HG03097 (cell line): Measurements from ENCODE around the gene SDK2.

ENCODE experiments used
- ATAC-seq: cut with Tn5 transposase; IDR thresholded peaks from one replicate; pipeline ENCODE4 v1.9.1; 2021; ENCODE audit not compliant: unreplicated experiment, low FRiP score

The SDK2 gene

DNA sequence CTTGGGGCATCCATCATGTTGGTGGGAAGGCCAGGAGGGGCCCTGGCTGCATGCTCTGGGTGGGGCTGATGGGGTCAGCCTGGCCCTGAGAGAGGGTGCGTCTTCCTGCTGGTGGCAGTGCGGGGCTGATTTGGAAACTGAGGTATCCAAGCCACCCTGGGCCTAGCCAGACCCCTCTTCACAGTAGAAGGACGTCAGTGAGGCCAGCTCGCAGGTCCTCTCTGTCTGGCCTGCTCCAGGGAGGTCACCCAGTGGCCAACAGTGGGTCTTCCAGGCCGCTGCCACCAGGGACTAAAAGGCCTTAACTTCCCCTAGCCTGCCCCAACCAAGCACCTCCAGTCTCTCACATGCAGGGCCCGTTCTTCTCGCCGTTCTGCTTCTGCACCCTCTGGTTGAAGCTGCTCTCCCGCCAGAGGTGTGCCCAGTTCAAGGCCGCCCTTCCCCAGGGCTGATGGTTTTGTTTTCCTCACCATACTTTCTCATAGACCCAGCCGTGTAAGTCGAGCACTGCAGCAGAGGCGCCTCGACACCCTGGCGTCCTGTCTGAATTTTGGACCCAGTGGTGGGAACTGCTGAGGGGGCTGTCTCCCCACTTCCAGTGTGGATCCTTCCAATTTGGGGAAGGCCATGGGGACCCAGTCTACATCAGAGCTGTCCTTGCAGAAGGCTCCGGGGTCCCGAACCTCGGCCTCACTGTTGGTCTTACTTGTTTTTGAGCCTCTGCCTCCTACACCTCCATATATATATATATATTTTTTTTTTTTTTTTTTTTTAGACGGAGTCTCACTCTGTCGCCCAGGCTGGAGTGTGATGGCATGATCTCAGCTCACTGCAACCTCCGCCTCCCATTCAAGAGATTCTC, 289.6 kb downstream of the SDK2 start:
- ATAC-seq: no peak

- ATAC-seq: no peak
Observed at GRCh38 chr17:73352261-73352660, 292.0 kb downstream of the SDK2 start.

DNA sequence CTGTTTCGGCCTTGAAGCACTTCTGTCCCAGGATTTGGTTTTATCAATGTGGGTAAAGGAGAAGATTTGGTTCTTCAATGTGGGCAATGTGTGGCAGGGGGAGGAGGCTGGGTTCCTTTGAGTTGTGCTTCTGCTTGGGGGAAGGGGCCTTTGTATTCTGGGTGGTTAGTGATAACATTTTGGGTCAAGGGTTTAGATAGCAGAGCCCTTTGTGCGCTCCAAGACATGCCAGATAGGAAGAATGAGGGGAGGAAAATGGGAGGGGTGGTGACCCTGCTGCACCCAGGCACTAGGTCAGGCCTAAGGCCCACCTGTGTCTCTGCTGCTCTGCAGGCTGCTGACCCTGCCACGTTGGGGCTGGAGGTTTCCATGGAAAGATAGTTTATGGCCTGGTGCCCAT, 292.5 kb downstream of the SDK2 start:
- ATAC-seq: no peak

DNA sequence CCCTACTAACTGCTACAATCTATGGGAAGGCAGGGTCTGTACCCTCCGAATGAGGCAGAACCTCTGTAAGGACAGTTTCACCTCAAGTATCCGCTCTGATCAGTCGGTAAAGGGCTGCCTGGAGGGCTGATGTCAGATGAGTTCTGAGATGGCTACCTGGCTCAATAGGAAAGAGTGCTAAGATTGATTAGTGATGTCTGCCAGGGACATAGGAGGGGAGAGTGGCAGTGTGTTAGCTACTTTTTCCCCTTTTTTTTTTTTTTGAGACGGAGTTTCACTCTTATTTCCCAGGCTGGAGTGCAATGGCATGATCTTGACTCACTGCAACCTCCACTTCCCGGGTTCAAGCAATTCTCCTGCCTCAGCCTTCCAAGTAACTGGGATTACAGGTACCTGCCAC, 293.4 kb downstream of the SDK2 start:
- no peak for ATAC-seq

DNA sequence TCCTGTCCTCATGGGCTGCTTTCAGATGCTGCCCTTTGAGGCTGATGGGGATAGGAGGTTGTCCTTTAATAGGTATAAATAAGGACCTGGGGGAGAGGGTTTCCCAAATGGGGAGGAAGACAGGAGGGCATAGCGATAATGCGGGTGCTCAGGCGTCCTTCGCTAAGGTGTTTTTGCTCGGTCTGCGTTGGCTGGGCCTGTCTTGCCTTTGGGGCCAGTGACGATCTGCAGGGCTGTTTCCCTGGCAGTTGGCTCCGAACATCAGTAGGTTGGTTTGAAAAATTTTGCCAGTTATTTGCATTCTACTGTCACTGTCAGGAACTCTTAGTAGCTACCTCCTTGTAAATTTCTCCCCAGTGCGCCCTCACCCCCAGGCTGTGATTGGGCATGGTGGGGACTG, 294.6 kb downstream of the SDK2 start:
- no peak for ATAC-seq

DNA sequence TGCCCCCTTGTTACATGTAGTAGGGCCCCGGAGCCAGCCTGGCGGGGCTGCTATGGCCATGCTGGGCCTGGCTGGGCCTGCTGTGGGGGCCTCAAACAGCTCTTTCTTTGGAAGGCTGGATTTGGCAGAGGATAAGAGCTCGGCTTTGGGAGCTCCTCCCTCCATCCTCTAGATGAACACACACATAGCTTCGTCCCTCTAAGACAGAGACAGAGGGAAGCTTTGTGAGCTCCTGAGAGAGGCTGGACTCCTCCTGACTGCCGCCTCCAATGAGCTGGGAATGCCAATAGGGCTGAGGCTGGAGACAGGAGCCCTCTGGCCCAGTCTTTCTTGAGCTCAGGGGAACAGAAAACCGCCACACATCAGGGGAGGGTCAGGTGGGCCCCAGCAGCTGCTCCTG, 295.1 kb downstream of the SDK2 start:
- ATAC-seq: no peak

DNA sequence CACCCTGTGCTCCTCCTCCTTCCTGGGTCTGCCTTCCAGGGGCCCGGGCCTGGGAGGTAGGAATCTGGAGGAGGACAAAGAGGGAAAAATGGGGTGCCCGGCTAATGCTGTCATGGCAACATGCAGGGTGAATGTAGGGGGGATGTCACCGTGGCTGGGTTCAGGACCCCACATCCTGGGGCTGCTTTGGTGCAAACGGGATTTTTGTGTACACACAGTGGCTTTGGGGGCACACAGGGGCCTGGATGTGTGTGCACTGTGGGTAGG, 295.5 kb downstream of the SDK2 start:
- ATAC-seq: no peak

- ATAC-seq: no peak
Observed at GRCh38 chr17:73348018-73348828, 296.0 kb downstream of the SDK2 start.

- no peak for ATAC-seq
Observed at GRCh38 chr17:73347351-73347750, 296.9 kb downstream of the SDK2 start.

- ATAC-seq: no peak
Observed at GRCh38 chr17:73346501-73347162, 297.6 kb downstream of the SDK2 start.

DNA sequence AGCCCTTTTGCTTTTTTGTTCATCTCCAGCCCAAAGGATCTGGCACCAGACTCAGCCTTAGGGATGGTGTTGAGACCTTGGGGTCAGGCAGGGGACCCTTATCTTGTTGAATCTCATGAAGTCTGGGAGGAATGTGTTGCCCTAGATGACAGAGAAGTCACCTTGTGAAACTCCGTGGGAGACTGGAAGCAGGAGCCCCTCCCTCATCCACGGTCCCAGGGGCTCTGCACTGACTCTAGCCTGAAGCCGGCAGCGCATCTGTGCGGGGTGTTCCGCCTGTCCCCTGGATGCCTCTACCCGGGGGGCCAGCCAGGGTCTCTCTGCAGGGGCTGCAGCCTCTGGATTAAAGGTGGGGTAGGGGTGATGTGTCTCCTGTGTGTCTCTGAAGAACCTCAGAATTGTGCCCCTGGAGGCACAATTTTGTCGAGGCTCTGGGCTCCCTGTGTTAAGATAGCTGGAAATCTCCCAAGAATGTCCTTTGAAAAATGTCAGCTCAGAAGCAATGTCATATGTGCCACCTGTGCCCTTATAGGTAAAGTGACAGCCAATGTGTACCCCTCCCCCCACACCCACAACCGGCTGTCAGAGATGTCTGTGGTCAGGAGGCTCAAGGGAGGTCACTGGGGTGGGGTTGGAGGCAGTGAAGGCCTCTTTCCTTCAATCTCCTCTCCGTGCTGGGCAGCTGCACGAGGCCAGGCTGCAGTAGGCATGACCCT, 300.3 kb downstream of the SDK2 start:
- no peak for ATAC-seq

GRCh38 chr17:73343168-73343634, 301.0 kb downstream of the SDK2 start:
- no peak for ATAC-seq

- ATAC-seq: no peak
Observed at GRCh38 chr17:73342541-73343167, 301.6 kb downstream of the SDK2 start.

GRCh38 chr17:73342050-73342522, 302.2 kb downstream of the SDK2 start:
- no peak for ATAC-seq

- ATAC-seq: no peak
Observed at GRCh38 chr17:73341350-73342049, 302.7 kb downstream of the SDK2 start.

- no peak for ATAC-seq
Observed at GRCh38 chr17:73340093-73340596, 304.1 kb downstream of the SDK2 start.

GRCh38 chr17:73338566-73339197, 305.6 kb downstream of the SDK2 start:
- ATAC-seq: no peak

GRCh38 chr17:73338050-73338521, 306.2 kb downstream of the SDK2 start:
- no peak for ATAC-seq

- ATAC-seq: no peak
Observed at GRCh38 chr17:73337330-73337710, 306.9 kb downstream of the SDK2 start.
